ENCODE data around the gene AFF3.

The AFF3 gene

DNA sequence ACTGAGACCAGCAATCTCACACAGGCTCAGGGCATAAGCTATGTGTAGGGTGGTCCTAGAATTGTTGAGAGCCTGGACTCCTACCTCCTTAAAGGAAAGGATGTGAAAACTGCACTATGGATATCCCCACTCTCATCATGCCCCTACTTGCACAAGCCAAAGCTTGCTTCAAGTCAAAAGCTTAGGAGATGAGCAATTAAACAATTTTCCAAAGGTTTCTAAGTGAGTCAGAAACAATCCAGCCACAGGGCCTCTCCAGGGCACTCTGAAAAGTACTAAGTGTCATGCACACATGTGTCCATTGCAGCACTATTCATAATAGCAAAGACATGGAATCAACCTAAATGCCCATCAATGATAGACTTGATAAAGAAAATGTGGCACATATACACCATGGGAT is 215.4 kb downstream of the AFF3 start:
- TF ChIP-seq, protein P1, sequence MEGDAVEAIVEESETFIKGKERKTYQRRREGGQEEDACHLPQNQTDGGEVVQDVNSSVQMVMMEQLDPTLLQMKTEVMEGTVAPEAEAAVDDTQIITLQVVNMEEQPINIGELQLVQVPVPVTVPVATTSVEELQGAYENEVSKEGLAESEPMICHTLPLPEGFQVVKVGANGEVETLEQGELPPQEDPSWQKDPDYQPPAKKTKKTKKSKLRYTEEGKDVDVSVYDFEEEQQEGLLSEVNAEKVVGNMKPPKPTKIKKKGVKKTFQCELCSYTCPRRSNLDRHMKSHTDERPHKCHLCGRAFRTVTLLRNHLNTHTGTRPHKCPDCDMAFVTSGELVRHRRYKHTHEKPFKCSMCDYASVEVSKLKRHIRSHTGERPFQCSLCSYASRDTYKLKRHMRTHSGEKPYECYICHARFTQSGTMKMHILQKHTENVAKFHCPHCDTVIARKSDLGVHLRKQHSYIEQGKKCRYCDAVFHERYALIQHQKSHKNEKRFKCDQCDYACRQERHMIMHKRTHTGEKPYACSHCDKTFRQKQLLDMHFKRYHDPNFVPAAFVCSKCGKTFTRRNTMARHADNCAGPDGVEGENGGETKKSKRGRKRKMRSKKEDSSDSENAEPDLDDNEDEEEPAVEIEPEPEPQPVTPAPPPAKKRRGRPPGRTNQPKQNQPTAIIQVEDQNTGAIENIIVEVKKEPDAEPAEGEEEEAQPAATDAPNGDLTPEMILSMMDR (IDR thresholded peaks at IDR 0.05) = no peak

DNA sequence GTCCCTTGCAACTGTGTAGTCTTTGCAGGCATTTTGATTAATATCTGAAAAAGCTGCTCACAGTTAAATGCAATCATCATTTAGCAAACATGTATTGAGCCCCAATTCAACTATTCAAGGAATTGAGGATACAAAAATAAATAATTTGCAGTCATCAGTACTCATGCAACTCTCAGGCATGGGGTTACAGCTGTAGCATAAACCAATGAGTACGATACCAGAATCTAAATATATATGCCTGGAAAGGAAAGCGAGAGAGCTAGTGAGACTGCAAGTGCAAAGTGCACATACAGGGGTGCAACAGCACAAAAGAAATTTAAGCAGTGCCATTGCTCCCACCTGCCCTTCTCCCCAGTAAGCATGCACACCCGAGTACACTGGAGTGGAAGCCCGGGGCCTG is 216.4 kb downstream of the AFF3 start:
- TF ChIP-seq, protein P1 (IDR thresholded peaks at IDR 0.05) = no peak

DNA sequence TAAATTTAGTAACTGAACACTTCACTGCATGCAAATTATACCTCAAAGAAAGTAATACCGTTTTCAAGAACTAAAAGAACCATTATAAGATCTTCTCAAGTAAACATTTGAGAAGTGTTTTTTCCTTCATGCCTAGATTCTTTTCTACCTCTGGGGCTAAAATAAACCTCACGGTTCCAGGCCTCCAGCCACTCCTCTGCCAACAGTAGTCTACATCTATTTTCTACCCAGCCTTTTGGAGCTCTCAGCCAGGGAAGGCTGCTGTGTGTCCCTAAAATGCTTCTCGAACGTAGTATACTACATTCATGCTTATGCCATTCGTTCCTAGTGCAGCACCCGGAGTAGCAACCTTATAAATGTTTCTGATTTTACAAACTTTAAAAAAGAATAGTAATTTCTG is 219.7 kb downstream of the AFF3 start:
- TF ChIP-seq, protein P1 (IDR thresholded peaks at IDR 0.05) = no peak

DNA sequence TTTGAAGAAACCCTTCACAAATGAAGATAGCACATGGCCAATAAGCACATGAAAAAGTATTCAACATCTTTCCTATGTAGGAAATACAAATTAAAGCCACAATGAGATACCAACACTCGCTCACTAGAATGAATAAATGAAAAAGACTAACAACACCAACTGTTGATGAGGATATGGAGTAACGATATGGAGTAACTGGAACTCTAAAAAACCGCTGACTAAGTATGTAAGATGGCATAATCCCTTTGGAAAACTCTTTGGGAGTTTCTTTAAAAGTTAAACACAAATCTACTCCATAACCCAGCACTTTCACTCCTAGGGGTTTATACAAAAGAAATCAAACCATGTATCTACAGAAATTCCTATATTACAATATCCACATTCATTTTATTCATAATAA is 220.5 kb downstream of the AFF3 start:
- TF ChIP-seq, protein P1 (IDR thresholded peaks at IDR 0.05) = no peak

DNA sequence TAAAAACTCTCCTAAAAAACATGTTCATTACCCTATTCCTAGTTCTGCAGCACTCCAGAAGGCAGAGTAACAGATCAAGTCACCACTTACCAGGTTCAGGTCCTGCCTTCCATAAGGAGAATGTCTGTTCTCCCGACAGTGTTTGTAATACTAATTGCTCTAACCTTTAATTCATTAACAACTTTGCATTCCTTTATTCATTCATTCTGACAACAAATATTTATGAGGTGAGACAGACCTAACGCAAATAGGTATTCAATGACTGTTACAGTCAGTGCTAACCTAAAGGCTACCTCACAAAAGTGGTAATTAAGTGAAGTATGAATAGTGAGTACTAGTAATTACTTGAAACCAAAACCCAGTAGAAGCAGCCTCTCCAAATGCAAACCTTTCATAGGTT is 224.0 kb downstream of the AFF3 start:
- TF ChIP-seq, protein P1 (IDR thresholded peaks at IDR 0.05) = no peak

DNA sequence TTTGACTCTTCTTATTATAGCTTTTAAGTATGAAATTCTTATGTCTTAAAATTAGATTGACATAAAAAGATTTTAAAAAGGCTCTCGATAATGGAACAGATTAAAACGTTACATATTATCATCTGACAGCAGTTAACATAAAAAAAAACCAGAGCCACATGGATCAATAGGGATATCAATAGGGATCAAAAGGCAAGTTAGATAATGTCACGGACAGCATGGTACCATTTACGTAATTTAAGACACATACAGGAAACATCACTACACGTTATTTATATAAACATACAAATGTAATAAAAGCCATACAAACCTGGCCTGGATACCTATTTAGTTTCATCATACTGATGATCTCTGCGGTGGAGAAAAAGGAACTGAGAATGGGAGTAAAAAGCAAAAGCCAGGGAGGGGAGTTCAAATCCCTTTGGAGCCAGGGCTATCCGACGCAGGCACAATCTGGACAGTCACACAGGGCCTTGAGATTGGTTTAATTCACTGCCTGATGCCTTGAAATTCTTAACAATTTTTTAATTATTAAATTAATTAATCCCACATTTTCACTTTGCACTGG is 227.2 kb downstream of the AFF3 start:
- TF ChIP-seq, protein P1 (IDR thresholded peaks at IDR 0.05) = no peak

DNA sequence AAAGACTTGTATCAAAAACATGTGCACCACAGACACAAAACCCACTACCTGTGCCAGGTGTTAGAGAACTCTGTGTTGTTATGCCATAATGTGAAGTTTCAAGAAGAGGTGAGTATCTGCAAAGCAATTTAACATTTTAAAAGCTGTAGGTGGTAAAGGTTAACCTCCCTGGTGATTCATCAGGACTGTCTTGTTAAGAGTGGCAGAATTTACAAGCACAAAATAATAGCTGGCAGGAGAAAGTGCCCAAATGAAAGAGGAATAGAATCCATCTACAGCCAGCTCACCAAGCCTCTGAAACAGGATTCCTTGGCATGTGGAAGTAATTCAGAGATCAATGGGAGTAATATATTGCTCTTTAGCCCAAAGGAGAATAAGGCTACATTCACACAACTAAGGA is 230.7 kb downstream of the AFF3 start:
- TF ChIP-seq, protein P1 (IDR thresholded peaks at IDR 0.05) = no peak

DNA sequence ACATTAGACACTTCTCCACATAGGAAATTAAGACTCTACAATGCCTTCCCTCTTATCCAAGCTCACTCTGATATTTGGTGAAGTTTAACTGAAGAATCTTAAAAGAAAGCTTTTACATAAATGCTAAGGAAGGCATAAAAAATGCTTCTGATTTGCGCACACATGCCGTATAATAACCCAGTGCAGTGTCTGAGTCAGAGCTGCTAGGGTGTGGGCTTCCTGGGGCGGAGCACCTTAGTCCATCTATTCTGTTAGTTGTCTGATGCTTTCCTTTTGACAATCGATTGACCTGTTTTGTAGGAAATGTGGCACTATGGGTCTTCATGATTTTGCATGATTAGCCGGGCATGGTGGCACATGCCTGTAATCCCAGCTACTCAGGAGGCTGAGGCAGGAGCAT is 231.5 kb downstream of the AFF3 start:
- TF ChIP-seq, protein P1 (IDR thresholded peaks at IDR 0.05) = no peak

Measured in LNCAP (cell line).